ENCODE data around the gene QRFPR.

GRCh38 chr4:121330180-121330665 lies 50.6 kb downstream of the QRFPR start:
- TF ChIP-seq, protein P1, sequence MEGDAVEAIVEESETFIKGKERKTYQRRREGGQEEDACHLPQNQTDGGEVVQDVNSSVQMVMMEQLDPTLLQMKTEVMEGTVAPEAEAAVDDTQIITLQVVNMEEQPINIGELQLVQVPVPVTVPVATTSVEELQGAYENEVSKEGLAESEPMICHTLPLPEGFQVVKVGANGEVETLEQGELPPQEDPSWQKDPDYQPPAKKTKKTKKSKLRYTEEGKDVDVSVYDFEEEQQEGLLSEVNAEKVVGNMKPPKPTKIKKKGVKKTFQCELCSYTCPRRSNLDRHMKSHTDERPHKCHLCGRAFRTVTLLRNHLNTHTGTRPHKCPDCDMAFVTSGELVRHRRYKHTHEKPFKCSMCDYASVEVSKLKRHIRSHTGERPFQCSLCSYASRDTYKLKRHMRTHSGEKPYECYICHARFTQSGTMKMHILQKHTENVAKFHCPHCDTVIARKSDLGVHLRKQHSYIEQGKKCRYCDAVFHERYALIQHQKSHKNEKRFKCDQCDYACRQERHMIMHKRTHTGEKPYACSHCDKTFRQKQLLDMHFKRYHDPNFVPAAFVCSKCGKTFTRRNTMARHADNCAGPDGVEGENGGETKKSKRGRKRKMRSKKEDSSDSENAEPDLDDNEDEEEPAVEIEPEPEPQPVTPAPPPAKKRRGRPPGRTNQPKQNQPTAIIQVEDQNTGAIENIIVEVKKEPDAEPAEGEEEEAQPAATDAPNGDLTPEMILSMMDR (IDR thresholded peaks at IDR 0.05; ENCODE audit: low read depth, low read length, missing input control), result no peak
- TF ChIP-seq, protein P2, sequence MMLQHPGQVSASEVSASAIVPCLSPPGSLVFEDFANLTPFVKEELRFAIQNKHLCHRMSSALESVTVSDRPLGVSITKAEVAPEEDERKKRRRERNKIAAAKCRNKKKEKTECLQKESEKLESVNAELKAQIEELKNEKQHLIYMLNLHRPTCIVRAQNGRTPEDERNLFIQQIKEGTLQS (IDR thresholded peaks at IDR 0.05), result no peak
- TF ChIP-seq REST (IDR thresholded peaks at IDR 0.05) (no peak), MAX (IDR thresholded peaks at IDR 0.05) (no peak), JUND (IDR thresholded peaks at IDR 0.05) (no peak)
- TF ChIP-seq, protein P3, sequence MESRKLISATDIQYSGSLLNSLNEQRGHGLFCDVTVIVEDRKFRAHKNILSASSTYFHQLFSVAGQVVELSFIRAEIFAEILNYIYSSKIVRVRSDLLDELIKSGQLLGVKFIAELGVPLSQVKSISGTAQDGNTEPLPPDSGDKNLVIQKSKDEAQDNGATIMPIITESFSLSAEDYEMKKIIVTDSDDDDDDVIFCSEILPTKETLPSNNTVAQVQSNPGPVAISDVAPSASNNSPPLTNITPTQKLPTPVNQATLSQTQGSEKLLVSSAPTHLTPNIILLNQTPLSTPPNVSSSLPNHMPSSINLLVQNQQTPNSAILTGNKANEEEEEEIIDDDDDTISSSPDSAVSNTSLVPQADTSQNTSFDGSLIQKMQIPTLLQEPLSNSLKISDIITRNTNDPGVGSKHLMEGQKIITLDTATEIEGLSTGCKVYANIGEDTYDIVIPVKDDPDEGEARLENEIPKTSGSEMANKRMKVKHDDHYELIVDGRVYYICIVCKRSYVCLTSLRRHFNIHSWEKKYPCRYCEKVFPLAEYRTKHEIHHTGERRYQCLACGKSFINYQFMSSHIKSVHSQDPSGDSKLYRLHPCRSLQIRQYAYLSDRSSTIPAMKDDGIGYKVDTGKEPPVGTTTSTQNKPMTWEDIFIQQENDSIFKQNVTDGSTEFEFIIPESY (IDR thresholded peaks at IDR 0.05), result no peak
